Esophagus (tissue), 2 donors: Measurements from ENCODE around the gene OR12D3. TPM values are rescaled to one million over a fixed set of nuclear protein-coding genes. Genes with fewer than 3 reads are reported as not detected.

ENCODE experiments used
- H3K27ac ChIP-seq, 2 donors: one replicate each; pipeline ENCODE4 v1.5.1; 2013; ENCODE audit warnings: low read depth in 2 of 2, mild to moderate bottlenecking in 2 of 2, inconsistent platforms in 1 of 2, low read length in 1 of 2, moderate library complexity in 1 of 2
- H3K27me3 ChIP-seq, 2 donors: one replicate each; pipeline ENCODE4 v1.6.1; 2013; ENCODE audit warnings: low read length in 2 of 2, control low read depth in 1 of 2, mild to moderate bottlenecking in 1 of 2; ENCODE audit not compliant: insufficient read depth in 2 of 2, control insufficient read depth in 1 of 2
- H3K36me3 ChIP-seq, 2 donors: one replicate each; pipeline ENCODE4 v1.6.1; 2013; ENCODE audit warnings: low read length in 1 of 2; ENCODE audit not compliant: control insufficient read depth in 2 of 2, insufficient read depth in 2 of 2
- H3K4me1 ChIP-seq, 2 donors: one replicate each; pipeline ENCODE4 v1.6.1; 2013; ENCODE audit warnings: low read length in 1 of 2; ENCODE audit not compliant: control insufficient read depth in 2 of 2, insufficient read depth in 2 of 2
- H3K4me3 ChIP-seq, 2 donors: one replicate each; pipeline ENCODE4 v1.5.1; 2013; ENCODE audit warnings: low read length in 2 of 2, mild to moderate bottlenecking in 2 of 2, low read depth in 1 of 2, moderate library complexity in 1 of 2
- H3K9me3 ChIP-seq, 2 donors: one replicate each; pipeline ENCODE4 v1.6.1; 2013; ENCODE audit warnings: mild to moderate bottlenecking in 2 of 2, low read depth in 1 of 2, low read length in 1 of 2, moderate library complexity in 1 of 2; ENCODE audit not compliant: control insufficient read depth in 2 of 2, insufficient read depth in 1 of 2
- WGBS, 2 donors: extraction: QIAGEN DNeasy Blood & Tissue Kit; methylation state at CpG; one replicate each; pipeline ENCODE4 v1.1.7; 2013; 5-methylcytosine and 5-hydroxymethylcytosine counted together
- polyA plus RNA-seq, 2 donors: library from polyadenylated mRNA; stranded (reverse); fragments of 200-250 nt; gene quantifications; one replicate each; pipeline ENCODE4 v1.2.3, GENCODE V29; 2013
- donor health status: healthy with polysubstance abuse.
- donor health status: Bipolar disorder and iron deficiency.

OR12D3 gene, protein sequence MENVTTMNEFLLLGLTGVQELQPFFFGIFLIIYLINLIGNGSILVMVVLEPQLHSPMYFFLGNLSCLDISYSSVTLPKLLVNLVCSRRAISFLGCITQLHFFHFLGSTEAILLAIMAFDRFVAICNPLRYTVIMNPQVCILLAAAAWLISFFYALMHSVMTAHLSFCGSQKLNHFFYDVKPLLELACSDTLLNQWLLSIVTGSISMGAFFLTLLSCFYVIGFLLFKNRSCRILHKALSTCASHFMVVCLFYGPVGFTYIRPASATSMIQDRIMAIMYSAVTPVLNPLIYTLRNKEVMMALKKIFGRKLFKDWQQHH
- not detected for polyA plus RNA-seq

DNA sequence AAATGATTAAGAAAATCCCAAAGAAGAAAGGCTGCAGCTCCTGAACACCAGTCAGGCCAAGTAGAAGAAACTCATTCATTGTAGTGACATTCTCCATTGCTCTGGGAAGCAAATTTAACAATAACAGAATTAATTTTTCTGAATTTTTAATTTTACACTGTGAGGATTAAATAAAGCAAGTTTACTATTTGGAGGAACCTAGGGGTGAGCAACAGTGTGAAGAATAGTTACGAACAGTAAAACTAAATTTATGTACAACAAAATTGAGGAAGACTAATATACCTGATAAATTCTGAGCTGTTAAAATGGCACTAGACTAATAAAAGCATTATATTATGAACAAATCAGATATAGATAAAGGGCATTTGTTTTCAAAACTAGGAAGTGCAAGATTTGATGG lies at the start of gene OR12D3:
TSS of gene OR12D3 (minus strand) at position 101 of the 400 bp plus-strand sequence. CDS start at position 97, 4 bp downstream.
- WGBS, 2 donors = 90 to 94% methylated on average over 1 of the region's 1 CpG
- no peak within 1 kb of the TSS for H3K4me3 ChIP-seq
- no peak within 1 kb of the TSS for H3K27ac ChIP-seq
- H3K4me1 ChIP-seq = no peaks in the 10 kb centered on the region
- H3K9me3 ChIP-seq = no peaks in the 10 kb centered on the region
- no peaks in the 10 kb centered on the region for H3K36me3 ChIP-seq
- no peaks in the 10 kb centered on the region for H3K27me3 ChIP-seq

DNA sequence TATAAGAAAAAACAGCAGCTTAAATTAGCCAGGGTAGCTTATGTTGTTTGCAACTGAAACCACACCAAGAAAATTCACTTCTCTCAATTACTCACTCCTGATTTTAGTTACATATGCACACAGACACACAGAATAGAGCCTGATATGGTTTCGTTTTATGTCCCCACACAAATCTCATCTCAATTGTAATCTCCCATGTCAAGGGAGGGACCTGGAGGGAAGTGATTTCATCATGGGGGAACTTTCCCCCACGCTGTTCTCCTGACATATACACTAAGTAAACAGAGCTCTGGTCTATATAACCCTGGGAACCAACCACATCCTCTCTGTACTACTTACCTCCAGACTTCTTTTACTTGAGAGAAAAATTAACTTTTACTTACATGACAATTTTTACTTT lies 49.5 kb upstream of the OR12D3 start:
- no peaks in the 10 kb centered on the region for H3K36me3 ChIP-seq
- 25 to 37% methylated on average over 2 of the region's 2 CpGs for WGBS, 2 donors
- H3K4me1 ChIP-seq = no peaks in the 10 kb centered on the region
- H3K27ac ChIP-seq = no peak overlapping the region
- no peaks in the 10 kb centered on the region for H3K9me3 ChIP-seq
- H3K27me3 ChIP-seq = no peaks in the 10 kb centered on the region
- no peak overlapping the region for H3K4me3 ChIP-seq

DNA sequence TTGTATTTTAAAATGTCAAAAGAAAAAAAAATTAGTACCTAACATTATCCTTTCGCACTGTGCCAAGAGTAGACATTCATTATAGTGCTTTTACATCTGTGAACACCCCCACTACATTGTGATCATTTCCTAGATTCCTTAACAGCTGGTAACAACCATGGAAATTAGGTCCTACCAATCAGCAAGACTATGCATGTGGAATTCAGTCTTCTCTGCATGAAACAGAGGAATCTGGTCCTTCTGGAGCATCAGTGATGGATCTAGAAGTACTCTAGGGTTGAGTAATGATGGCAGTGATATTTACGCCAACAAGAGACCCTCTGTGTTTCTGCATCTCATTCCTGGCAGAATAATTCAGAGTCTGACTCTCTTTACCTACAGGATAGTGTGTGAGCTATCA lies 49.1 kb upstream of the OR12D3 start:
- Histone ChIP-seq H3K4me1 (no peaks in the 10 kb centered on the region), H3K27me3 (no peaks in the 10 kb centered on the region)
- 83 to 89% methylated on average over 2 of the region's 2 CpGs for whole genome bisulfite sequencing, 2 donors

DNA sequence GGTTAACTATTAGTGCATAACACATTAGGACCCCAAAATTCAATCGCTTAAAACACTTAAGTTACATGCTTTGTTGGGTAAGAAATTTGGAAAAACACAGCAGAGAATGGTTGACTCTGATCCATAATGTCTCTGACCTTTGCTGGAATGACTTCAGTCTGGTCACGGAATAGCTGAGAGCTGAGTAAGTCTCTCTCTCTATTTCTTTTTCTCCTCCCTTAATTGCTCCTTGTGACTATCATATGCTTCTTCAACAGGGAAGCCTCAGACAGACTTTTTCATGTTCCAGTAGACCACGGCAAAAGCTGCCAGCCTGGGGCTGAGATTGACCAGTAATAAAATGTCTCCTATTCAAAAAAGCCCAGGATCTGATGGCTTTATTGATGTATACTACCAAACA lies 44.4 kb upstream of the OR12D3 start:
- H3K4me1 ChIP-seq = no peaks in the 10 kb centered on the region
- no peak overlapping the region for H3K27ac ChIP-seq
- no peak overlapping the region for H3K4me3 ChIP-seq
- no peaks in the 10 kb centered on the region for H3K27me3 ChIP-seq
- WGBS, 2 donors = 69 to 76% methylated on average over 3 of the region's 3 CpGs
- no peaks in the 10 kb centered on the region for H3K36me3 ChIP-seq
- H3K9me3 ChIP-seq = no peaks in the 10 kb centered on the region

More for the DNA sequence above, 49.1 kb upstream of the OR12D3 start:
- Histone ChIP-seq H3K9me3 (no peaks in the 10 kb centered on the region), H3K27ac (no peak overlapping the region), H3K36me3 (no peaks in the 10 kb centered on the region), H3K4me3 (no peak overlapping the region)

DNA sequence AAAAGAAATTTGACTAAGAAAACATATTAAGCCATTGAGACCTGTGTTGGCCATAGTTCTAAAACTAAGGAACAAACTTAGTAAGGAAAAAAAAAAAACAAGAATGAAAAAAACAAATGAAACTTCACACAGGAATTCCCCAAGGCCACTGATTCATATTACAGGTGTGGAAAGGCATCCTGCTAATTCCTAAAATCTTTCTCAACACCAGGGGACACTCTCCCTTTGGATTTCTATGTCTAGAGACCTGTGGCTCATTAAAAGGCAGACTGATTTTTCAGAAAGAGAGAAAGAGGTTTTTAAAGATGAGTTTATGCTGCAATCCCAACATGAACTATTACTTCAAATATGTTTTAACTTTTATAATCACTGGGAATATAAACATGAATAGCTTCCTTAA lies 39.5 kb upstream of the OR12D3 start, which contains the start of gene OR12D1:
TSS of gene OR12D1 (plus strand) at position 341 of the 400 bp plus-strand sequence.
- Histone ChIP-seq H3K27me3 (no peaks in the 10 kb centered on the region), H3K4me1 (no peaks in the 10 kb centered on the region), H3K27ac (no peak within 1 kb of the TSS), H3K4me3 (no peak within 1 kb of the TSS), H3K36me3 (no peaks in the 10 kb centered on the region), H3K9me3 (peaks cover 0 to 6% of the 10 kb centered on the region in 2 donors)

DNA sequence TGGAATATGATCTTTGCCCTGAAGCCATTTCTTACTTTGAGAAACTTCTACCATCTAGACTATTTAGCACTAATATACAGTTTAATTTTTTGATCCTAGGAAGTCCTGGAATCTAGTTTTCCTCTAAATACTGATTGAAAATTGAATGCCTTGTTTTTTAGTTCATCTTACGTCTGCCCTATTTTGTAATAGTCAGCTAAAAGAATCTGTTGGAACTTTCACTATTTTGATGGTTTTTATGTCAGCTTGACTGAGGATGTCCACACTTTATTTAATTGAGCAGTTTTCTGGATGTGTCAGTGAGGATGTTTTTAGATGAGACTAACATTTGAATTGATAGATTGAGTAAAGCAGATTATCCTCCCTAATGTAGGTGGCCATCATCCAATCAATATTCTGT lies 28.7 kb upstream of the OR12D3 start:
- H3K9me3 ChIP-seq = no peaks in the 10 kb centered on the region
- WGBS, 2 donors = 75 to 88% methylated on average over 1 of the region's 1 CpG

DNA sequence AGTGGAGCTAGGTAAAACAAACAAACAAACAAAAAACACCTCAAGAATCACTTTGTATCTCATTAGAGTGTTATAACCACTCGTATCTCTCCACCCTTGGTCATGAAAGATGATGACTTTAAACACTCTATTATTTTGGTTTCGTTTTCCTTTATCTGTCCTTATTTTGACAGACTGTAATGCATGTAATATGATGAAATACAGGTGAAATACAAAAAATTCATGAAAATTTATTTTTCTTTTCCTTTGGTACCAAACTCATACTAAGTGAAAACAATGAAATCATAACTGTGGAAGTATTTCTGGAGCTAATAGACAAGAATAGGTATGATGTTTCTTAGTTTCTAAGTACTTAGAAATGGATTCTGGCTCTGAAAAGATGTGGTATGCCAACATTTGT lies 24.4 kb upstream of the OR12D3 start:
- H3K36me3 ChIP-seq = no peaks in the 10 kb centered on the region
- H3K27ac ChIP-seq = no peak overlapping the region
- no peak overlapping the region for H3K4me3 ChIP-seq
- H3K9me3 ChIP-seq = no peaks in the 10 kb centered on the region
- no peaks in the 10 kb centered on the region for H3K4me1 ChIP-seq
- 60 to 67% methylated on average over 2 of the region's 2 CpGs for WGBS, 2 donors
- no peaks in the 10 kb centered on the region for H3K27me3 ChIP-seq

More for the DNA sequence above, 28.7 kb upstream of the OR12D3 start:
- Histone ChIP-seq H3K27me3 (no peaks in the 10 kb centered on the region), H3K4me1 (no peaks in the 10 kb centered on the region), H3K27ac (no peak overlapping the region), H3K36me3 (no peaks in the 10 kb centered on the region), H3K4me3 (no peak overlapping the region)

DNA sequence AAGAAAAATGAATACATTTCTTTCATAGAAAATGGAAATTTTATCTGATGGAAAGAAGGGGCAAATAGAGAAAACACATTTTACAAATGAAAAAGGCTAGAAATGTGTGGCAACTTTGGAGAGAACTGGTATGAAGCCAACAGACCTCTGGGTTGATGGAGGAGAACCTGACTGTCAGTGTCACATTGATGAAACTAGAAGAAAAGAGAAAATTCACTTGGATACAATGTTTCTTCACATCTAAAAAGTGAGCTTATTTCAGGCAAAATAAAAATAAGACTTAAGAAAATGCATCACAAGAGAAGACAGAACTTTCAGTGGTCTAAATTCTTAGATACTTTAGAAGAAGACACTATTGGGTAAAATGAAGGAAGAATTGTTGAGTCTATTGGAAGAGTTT lies 20.2 kb upstream of the OR12D3 start, which contains the start of gene OR12D2:
TSS of gene OR12D2 (plus strand) at position 301 of the 400 bp plus-strand sequence. CDS start 1,069 bp downstream, outside the sequence.
- Histone ChIP-seq H3K27ac (no peak within 1 kb of the TSS), H3K4me3 (no peak within 1 kb of the TSS), H3K36me3 (no peaks in the 10 kb centered on the region), H3K4me1 (no peaks in the 10 kb centered on the region), H3K9me3 (peaks cover 0 to 4% of the 10 kb centered on the region in 2 donors), H3K27me3 (no peaks in the 10 kb centered on the region)

DNA sequence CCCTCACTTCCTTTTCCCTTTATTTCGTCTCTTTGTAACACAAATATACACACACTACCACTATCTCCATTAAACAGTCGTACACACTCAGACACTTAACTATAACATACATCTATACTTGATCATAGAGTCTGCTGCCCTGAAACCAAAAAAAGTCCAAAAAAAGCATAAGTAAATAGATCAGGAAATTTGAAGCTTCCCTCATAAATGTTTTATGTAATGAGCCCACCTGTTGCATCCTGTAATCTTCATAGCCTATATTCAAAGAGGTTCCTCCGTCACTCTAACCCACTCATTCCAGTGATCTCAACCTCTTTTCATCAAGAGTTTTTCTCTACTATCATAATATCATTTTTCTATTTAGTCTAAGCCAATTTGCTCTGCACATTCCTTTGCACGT lies 13.4 kb upstream of the OR12D3 start:
- H3K4me3 ChIP-seq = no peak overlapping the region

DNA sequence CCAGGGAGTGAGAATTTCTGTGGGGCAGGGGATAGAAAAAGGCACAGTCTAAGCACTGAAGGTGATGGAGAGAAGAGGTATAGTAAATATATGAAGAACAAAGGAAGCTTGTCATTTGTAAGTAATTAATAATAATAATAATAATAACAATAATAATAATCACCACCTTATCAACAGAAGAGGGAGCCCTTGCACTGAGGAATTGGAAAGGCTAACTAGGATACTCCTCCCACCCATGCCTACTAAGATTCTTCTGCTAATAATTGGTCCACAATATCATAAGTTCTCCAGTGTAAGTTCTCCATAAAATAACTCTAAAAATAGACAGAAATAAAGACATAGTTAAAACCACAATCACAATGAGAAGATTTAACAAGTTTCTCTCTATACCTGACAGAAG lies 912 bp upstream of the OR12D3 start:
- Histone ChIP-seq H3K4me3 (no peak overlapping the region), H3K27ac (no peak overlapping the region), H3K36me3 (no peaks in the 10 kb centered on the region), H3K27me3 (no peaks in the 10 kb centered on the region), H3K4me1 (no peaks in the 10 kb centered on the region), H3K9me3 (no peaks in the 10 kb centered on the region)

More for the DNA sequence above, 13.4 kb upstream of the OR12D3 start:
- Histone ChIP-seq H3K36me3 (no peaks in the 10 kb centered on the region), H3K27me3 (no peaks in the 10 kb centered on the region), H3K4me1 (no peaks in the 10 kb centered on the region), H3K9me3 (peaks cover 0 to 4% of the 10 kb centered on the region in 2 donors), H3K27ac (no peak overlapping the region)
- 31 to 59% methylated on average over 4 of the region's 4 CpGs for WGBS, 2 donors
